Measurements from ENCODE around the gene OAS1.

Gene OAS1

GRCh38 chr12:112906712-112907414, at the start of gene OAS1:
Gene OAS1 (plus strand): TSS chr12:112906962. CDS start chr12:112907040, 78 bp downstream.
- peak; percentile 28 for DNase-seq (ENCODE audit: low read depth)

- no peak for DNase-seq (ENCODE audit: low read depth)
Measured at GRCh38 chr12:112859291-112859690, 47.5 kb upstream of the OAS1 start.

- no peak for DNase-seq (ENCODE audit: low read depth)
Measured at GRCh38 chr12:112860181-112860580, 46.6 kb upstream of the OAS1 start.

- no peak for DNase-seq (ENCODE audit: low read depth)
Measured at GRCh38 chr12:112861284-112861683, 45.5 kb upstream of the OAS1 start.

DNA sequence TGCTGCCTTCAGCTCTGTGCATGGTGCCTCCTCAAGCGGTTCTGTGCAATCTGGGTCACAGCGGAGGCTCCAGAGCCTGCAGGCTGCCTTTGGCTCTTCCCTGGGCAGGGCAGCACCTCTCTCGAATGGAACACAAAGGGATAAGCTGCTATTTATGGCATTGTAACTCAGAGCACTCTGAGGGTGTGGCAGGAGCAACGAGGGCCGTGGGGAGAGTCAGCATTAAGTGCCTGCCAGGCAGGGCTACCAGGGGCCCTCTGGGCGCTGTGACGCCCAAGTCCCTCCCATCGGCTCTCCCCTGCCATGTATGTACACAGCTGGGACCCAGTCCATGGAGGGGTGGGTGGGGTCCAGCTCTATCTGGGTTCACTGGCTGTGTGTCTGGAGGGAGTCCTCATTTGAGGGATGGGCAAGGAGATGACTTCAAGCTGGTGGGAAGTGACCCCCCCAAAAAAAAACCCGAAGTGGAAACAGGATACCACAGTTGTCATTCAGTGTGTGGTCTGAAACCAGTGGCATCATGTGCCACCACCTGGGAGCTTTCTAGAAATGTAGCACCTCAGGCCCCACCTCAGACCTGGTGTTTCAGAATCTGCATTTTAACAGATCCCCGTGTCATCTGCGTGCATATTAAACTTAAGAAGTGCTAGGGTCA, 44.0 kb upstream of the OAS1 start:
- DNase-seq (ENCODE audit: low read depth): no peak

- no peak for DNase-seq (ENCODE audit: low read depth)
Measured at GRCh38 chr12:112868459-112869041, 38.2 kb upstream of the OAS1 start.

GRCh38 chr12:112869091-112869490, 37.7 kb upstream of the OAS1 start:
- DNase-seq (ENCODE audit: low read depth): no peak

DNA sequence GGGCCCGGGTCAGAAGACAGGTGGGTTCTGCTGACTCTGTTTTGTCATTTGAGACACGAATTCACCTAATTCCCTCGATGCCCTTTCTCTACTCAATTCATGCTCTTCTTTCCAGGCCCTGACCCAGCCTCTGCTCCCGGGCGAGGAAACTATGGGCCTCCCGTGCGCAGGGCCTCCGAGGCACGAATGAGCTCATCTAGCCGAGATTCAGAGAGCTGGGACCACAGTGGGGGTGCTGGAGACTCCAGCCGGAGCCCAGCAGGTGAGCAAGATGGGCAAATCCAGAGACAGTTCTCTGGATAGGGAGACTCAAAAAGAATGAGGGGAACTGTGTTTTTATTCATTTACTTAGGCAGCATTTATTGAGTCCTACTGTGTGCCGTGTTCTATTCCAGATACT, 37.0 kb upstream of the OAS1 start:
- no peak for DNase-seq (ENCODE audit: low read depth)

- DNase-seq (ENCODE audit: low read depth): no peak
Measured at GRCh38 chr12:112870267-112870980, 36.3 kb upstream of the OAS1 start.

- no peak for DNase-seq (ENCODE audit: low read depth)
Measured at GRCh38 chr12:112875608-112876007, 31.2 kb upstream of the OAS1 start.

GRCh38 chr12:112876506-112876905, 30.3 kb upstream of the OAS1 start:
- DNase-seq (ENCODE audit: low read depth): no peak

- DNase-seq (ENCODE audit: low read depth): no peak
Measured at GRCh38 chr12:112877006-112877405, 29.8 kb upstream of the OAS1 start.

DNA sequence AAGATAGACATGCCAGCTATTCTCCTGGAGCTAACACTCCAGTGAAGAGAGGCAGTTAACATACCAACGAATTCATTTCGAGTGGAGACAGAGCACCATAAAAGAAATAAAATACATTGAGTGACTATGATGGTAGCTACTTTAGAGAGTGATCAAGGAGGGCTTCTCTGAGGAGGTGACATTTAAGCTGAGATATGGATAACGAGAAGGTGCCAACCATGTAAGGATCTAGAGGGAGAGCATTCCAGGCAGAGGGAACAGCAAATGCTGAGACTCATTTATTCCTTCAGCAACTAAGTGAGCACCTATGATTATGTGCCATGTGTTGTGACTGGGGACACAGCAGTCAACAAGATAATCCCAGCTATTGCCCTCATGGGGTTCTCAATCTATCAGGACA, 28.3 kb upstream of the OAS1 start:
- DNase-seq (ENCODE audit: low read depth): no peak

DNA sequence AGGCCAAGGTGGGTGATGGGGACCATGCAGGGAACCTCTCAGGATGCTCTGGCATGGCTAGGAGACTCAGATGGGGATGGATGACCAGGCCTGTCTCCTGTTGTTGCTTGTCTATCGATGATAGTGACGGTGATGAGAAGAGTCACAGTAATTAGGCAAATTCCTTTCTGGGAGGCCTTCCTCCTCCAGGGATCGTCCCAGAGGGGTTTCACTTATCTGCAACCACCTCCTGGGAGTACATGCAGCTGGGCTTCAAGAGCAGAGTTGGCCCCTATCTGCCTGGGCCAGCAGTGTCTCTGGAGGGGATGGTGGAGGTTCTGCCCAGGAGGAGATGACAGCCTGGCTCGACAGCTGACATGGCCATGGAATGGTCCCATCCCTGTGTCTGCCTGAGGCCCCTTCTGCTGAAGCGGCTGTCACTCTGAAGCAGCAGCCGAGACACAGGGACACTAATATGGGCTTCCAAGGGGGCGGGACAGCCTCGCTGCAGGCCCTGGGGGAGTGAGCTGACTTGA, 27.5 kb upstream of the OAS1 start:
- DNase-seq (ENCODE audit: low read depth): no peak

- DNase-seq (ENCODE audit: low read depth): no peak
Measured at GRCh38 chr12:112881602-112882001, 25.2 kb upstream of the OAS1 start.

DNA sequence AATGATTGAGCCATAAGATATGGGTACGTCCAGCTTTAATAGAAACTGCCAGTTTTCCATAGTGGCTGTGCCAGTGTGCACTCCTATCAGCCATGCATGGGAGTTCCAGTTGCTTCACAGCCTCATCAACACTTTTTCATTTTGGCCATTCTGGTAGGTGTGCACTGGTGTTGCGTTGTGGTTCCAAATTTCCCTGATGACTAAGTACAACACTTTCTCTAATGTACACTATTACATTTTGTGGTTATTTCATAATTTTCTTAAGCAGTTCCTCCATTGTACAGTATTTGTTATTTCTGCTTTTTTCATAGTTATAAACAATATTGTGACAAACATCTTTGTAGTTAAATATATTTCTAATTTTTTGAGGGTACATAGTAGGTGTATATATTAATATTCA, 21.5 kb upstream of the OAS1 start:
- DNase-seq (ENCODE audit: low read depth): no peak

GRCh38 chr12:112887550-112887949, 19.2 kb upstream of the OAS1 start:
- no peak for DNase-seq (ENCODE audit: low read depth)

DNA sequence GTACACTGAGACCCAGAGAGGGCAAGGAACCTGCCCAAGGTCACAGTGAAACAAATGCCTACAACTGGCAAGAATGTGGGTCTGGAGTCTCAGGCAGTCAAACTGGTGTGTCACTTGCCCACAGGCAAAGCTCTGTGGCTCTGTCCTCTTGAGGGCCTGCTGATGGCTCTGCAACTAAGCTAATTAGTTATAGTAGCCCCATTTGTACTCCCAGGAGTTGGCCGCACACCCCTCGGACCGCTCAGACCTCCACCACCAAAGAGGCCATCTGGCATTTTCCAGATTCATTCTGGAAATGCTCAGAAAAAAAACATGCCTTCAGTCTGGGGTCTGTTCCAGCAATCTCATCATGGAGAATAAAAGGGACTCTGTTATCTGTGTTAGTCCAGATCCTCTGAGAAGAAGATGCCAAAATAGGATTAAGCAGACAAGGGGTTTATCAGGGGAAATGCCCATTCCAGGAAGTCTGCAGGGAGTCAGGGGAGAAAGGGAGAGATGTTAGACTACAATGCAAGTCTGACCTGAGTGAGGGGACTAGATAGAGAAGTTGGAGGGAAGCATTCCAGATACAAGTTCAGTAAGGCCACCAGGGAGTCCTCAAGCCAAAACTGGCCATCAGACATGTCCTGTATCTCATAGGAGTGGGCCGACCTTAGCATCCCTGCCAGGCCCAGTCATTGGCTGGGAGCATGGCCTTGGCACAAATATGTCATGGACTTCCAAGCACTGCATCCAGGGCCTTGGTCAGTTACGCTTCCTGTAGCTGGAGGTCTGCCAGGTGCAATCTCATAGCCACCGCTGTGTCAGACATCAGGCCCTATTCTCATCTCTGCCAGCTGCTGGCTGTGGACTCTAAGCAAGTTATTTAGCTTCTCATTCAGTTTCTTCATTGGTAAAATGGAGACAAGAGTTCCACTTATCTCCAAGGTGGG, 15.4 kb upstream of the OAS1 start:
- no peak for DNase-seq (ENCODE audit: low read depth)

DNA sequence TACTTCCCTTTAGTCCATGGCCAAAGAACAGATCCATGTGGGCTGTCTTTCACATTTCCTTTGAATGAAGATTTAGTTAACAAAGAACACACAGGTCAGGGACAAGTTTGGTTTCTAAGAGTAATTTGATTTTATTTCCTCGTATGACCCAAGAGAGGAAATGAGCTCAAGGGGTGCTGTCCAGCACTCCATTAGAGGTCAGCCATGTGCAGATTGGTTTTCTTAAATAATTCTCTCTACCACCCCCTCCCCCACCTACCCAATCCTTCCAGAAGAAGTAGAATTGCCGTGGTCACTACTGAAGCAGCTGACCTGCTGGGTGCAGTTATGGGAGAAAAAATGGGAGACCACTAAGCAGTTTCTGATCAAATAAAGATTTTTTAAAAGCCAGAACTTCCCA, 13.9 kb upstream of the OAS1 start:
- DNase-seq (ENCODE audit: low read depth): no peak

- DNase-seq (ENCODE audit: low read depth): no peak
Measured at GRCh38 chr12:112894128-112894527, 12.6 kb upstream of the OAS1 start.

DNA sequence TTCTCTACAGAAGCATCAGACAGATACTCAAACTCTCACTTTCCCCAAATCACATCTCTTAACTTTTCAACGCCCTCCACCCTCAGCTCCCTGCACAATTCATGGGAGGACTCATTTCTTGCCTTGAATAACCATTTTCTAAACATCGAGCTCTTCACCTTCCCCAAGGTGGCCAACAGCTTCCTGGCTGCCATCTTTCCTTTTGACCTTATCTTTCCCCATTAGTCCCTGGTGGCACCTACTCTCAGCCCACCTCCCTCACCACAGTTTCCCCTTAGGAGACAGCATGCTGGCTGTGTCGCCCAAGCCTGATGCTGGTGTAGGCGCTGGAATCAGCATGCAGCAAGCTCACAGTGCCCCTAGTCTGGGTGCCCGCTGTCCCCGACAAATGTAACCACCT, 8.4 kb upstream of the OAS1 start:
- no peak for DNase-seq (ENCODE audit: low read depth)

Measured in stromal cell of bone marrow (primary cell).